H1 (cell line): ENCODE results near the gene BATF3. TPM values are rescaled to one million over a fixed set of nuclear protein-coding genes. Genes with fewer than 3 reads are reported as not detected.

Experiments used
- CTCF ChIA-PET: fragments of 300-600 bp; sonication (Branson Sonifier 250); formaldehyde crosslinking; loops from one replicate; lab custom pipeline; 2021; ENCODE audit not compliant: partially characterized antibody; lab: Charles Lee
- POLR2A ChIA-PET: fragments of 300-600 bp; sonication (Branson Sonifier 250); formaldehyde crosslinking; loops from one replicate; lab custom pipeline; 2021; ENCODE audit warnings: inconsistent platforms; ENCODE audit not compliant: partially characterized antibody; lab: Charles Lee
- DNase-seq, 2 experiments: peaks; one replicate each; pipeline versions ENCODE4 v3.0.0 to v3.0.0-alpha.2; 2010 to 2022; ENCODE audit warnings: low spot score in 2 of 2, low read depth in 1 of 2, mixed read lengths in 1 of 2
- FAIRE-seq: peaks from 2 replicates; lab custom pipeline; 2011; peaks lifted over from hg19 to GRCh38; lab: Jason Lieb, UNC
- H2AFZ ChIP-seq: 2 replicates; pipeline ENCODE4 v1.8.1; 2012; ENCODE audit warnings: low read length, inconsistent platforms
- H2AK5ac ChIP-seq: 2 replicates; pipeline ENCODE4 v1.6.1; 2013; ENCODE audit warnings: low read depth, low read length
- H2BK120ac ChIP-seq: replicated peaks from 2 replicates; pipeline ENCODE3; 2013; ENCODE audit warnings: low read depth, low read length, inconsistent platforms
- H2BK12ac ChIP-seq: 2 replicates; pipeline ENCODE4 v1.6.1; 2013; ENCODE audit warnings: low read depth, low read length
- H2BK15ac ChIP-seq: 2 replicates; pipeline ENCODE4 v1.6.1; 2013; ENCODE audit warnings: low read length
- H2BK20ac ChIP-seq: 2 replicates; pipeline ENCODE4 v1.6.1; 2013; ENCODE audit warnings: low read length
- H2BK5ac ChIP-seq: 2 replicates; pipeline ENCODE4 v1.6.1; 2013; ENCODE audit warnings: low read depth, low read length
- H3K14ac ChIP-seq: 2 replicates; pipeline ENCODE4 v1.6.1; 2013; ENCODE audit warnings: inconsistent platforms; ENCODE audit not compliant: insufficient read length
- H3K18ac ChIP-seq: 2 replicates; pipeline ENCODE4 v1.6.1; 2013; ENCODE audit warnings: low read length; ENCODE audit errors: extremely low read depth
- H3K23ac ChIP-seq: 2 replicates; pipeline ENCODE4 v1.6.1; 2013; ENCODE audit warnings: inconsistent platforms; ENCODE audit not compliant: insufficient read length
- H3K23me2 ChIP-seq: 2 replicates; pipeline ENCODE4 v1.6.1; 2013; ENCODE audit warnings: low read depth, low read length
- H3K27ac ChIP-seq: 2 replicates; pipeline ENCODE4 v1.6.1; 2011; ENCODE audit warnings: low read depth, low read length, inconsistent platforms
- H3K27me3 ChIP-seq, 4 experiments: replicated peaks in 1 of 4; 1 replicate in 1 of 4; 2 replicates in 3 of 4; pipeline versions ENCODE4 v1.6.1 to v1.8.1; 2011 to 2013; ENCODE audit warnings: low read length in 3 of 4, mild to moderate bottlenecking in 3 of 4, inconsistent platforms in 2 of 4, mixed read lengths in 2 of 4, moderate library complexity in 1 of 4; ENCODE audit not compliant: control insufficient read depth in 3 of 4, insufficient read depth in 3 of 4; ENCODE audit errors: extremely low read depth in 1 of 4
- H3K36me3 ChIP-seq, 4 experiments: 2 replicates each; pipeline versions ENCODE4 v1.6.1 to v1.8.1; 2011 to 2013; ENCODE audit warnings: mild to moderate bottlenecking in 4 of 4, low read length in 3 of 4, moderate library complexity in 2 of 4, control low read depth in 1 of 4, inconsistent platforms in 1 of 4; ENCODE audit not compliant: insufficient read depth in 4 of 4, control insufficient read depth in 2 of 4
- H3K4ac ChIP-seq: replicated peaks from 2 replicates; pipeline ENCODE3; 2013; ENCODE audit warnings: low read length, low read depth, mixed read lengths, inconsistent platforms; ENCODE audit not compliant: insufficient read length
- H3K4me1 ChIP-seq, 4 experiments: replicated peaks in 1 of 4; 1 replicate in 1 of 4; 2 replicates in 3 of 4; pipeline versions ENCODE4 v1.6.1 to v1.8.1; 2011 to 2013; ENCODE audit warnings: low read length in 3 of 4, inconsistent platforms in 2 of 4, mixed read lengths in 1 of 4; ENCODE audit not compliant: insufficient read depth in 4 of 4, control insufficient read depth in 3 of 4
- H3K4me2 ChIP-seq, 2 experiments: 2 replicates each; pipeline versions ENCODE4 v1.6.1 to v1.8.1; 2011 to 2013; ENCODE audit warnings: low read depth in 2 of 2, low read length in 2 of 2, control low read depth in 1 of 2, inconsistent platforms in 1 of 2, mild to moderate bottlenecking in 1 of 2; ENCODE audit not compliant: insufficient read depth in 1 of 2
- H3K4me3 ChIP-seq, 4 experiments: fragments of 200-600, 300-600 bp in 1 of 4; sonication (generic), shearing (Covaris generic), sonication (Bioruptor Twin) in 1 of 4; 2 replicates each; pipeline versions ENCODE4 v1.5.1 to v1.8.1; 2011 to 2016; ENCODE audit warnings: low read length in 4 of 4, low read depth in 3 of 4, control low read depth in 2 of 4, inconsistent platforms in 2 of 4, mild to moderate bottlenecking in 2 of 4, mixed read lengths in 1 of 4, moderate library complexity in 1 of 4; ENCODE audit not compliant: insufficient read depth in 2 of 4; ENCODE audit errors: extremely low read depth in 1 of 4
- H3K56ac ChIP-seq: replicated peaks from 2 replicates; pipeline ENCODE3; 2013; ENCODE audit warnings: low read depth, mild to moderate bottlenecking, mixed read lengths, low read length, inconsistent platforms; ENCODE audit not compliant: insufficient read length
- H3K79me1 ChIP-seq: 2 replicates; pipeline ENCODE4 v1.6.1; 2013; ENCODE audit warnings: low read depth, low read length, control low read depth
- H3K79me2 ChIP-seq, 2 experiments: 2 replicates each; pipeline versions ENCODE4 v1.6.1 to v1.8.1; 2012 to 2013; ENCODE audit warnings: low read length in 2 of 2, mild to moderate bottlenecking in 2 of 2, inconsistent platforms in 1 of 2; ENCODE audit not compliant: insufficient read depth in 2 of 2, control insufficient read depth in 1 of 2
- H3K9ac ChIP-seq, 4 experiments: replicated peaks in 1 of 4; 1 replicate in 1 of 4; 2 replicates in 3 of 4; pipeline versions ENCODE4 v1.6.1 to v1.8.1; 2011 to 2013; ENCODE audit warnings: low read depth in 3 of 4, low read length in 3 of 4, control low read depth in 2 of 4, mild to moderate bottlenecking in 2 of 4, moderate library complexity in 2 of 4, inconsistent platforms in 1 of 4; ENCODE audit errors: extremely low read depth in 1 of 4
- H3K9me3 ChIP-seq, 2 experiments: 2 replicates each; pipeline versions ENCODE4 v1.6.1 to v1.8.1; 2012 to 2013; ENCODE audit warnings: mild to moderate bottlenecking in 2 of 2, moderate library complexity in 2 of 2, control low read depth in 1 of 2, inconsistent platforms in 1 of 2, low read depth in 1 of 2, low read length in 1 of 2, mixed read lengths in 1 of 2; ENCODE audit not compliant: insufficient read depth in 2 of 2
- H4K20me1 ChIP-seq, 2 experiments: replicated peaks in 1 of 2; 2 replicates each; pipeline versions ENCODE3 to v1.8.1; 2011 to 2013; ENCODE audit warnings: inconsistent platforms in 2 of 2, low read length in 2 of 2, mild to moderate bottlenecking in 1 of 2; ENCODE audit not compliant: insufficient read depth in 2 of 2, control insufficient read depth in 1 of 2
- H4K5ac ChIP-seq: 2 replicates; pipeline ENCODE4 v1.6.1; 2013; ENCODE audit warnings: low read length, low read depth, mixed read lengths, inconsistent platforms; ENCODE audit not compliant: insufficient read length
- H4K8ac ChIP-seq: 2 replicates; pipeline ENCODE4 v1.8.0; 2013; ENCODE audit warnings: mild to moderate bottlenecking, moderate library complexity, low read length, inconsistent platforms; ENCODE audit not compliant: insufficient read depth; ENCODE audit errors: extremely low read depth
- H4K91ac ChIP-seq: replicated peaks from 2 replicates; pipeline ENCODE3; 2013; ENCODE audit warnings: low read length, mixed read lengths, inconsistent platforms; ENCODE audit not compliant: insufficient read length
- BACH1 ChIP-seq: IDR thresholded peaks from 2 replicates; pipeline ENCODE4 v1.6.1; 2012; ENCODE audit warnings: low read length, improper control_type of control experiment
- BRCA1 ChIP-seq: IDR thresholded peaks from 2 replicates; pipeline ENCODE4 v1.6.1; 2012; ENCODE audit warnings: low read depth, low read length, improper control_type of control experiment
- CREB1 ChIP-seq: IDR thresholded peaks from 2 replicates; pipeline ENCODE4 v1.6.1; 2012; ENCODE audit warnings: inconsistent platforms
- GTF2F1 ChIP-seq: IDR thresholded peaks from 2 replicates; pipeline ENCODE4 v1.6.1; 2012; ENCODE audit warnings: low read depth, low read length, improper control_type of control experiment, borderline replicate concordance
- RFX5 ChIP-seq: IDR thresholded peaks from 2 replicates; pipeline ENCODE4 v1.6.1; 2011; ENCODE audit warnings: low read depth, low read length, improper control_type of control experiment, borderline replicate concordance
- SIX5 ChIP-seq: IDR thresholded peaks from 2 replicates; pipeline ENCODE4 v1.6.1; 2011; ENCODE audit warnings: mild to moderate bottlenecking, low read depth, low read length
- SP4 ChIP-seq: IDR thresholded peaks from 2 replicates; pipeline ENCODE4 v1.6.1; 2012; ENCODE audit warnings: low read length, inconsistent platforms
- WGBS, 2 experiments: shearing (Covaris generic) in 1 of 2; methylation state at CpG; one replicate each; pipeline versions ENCODE4 v1.1.6 to v1.1.7; 2013 to 2015; ENCODE audit warnings: low lambda C conversion rate in 2 of 2, mixed read lengths in 2 of 2, inconsistent platforms in 1 of 2, low coverage in 1 of 2, missing lambda C conversion rate in 1 of 2; ENCODE audit not compliant: insufficient replicate concordance in 2 of 2, insufficient coverage in 1 of 2, insufficient read length in 1 of 2; ENCODE audit errors: extremely low coverage in 1 of 2, missing lambda C conversion rate in 1 of 2; 5-methylcytosine and 5-hydroxymethylcytosine counted together
- polyA plus RNA-seq, 7 experiments: library from polyadenylated mRNA; depleted of rRNA in 3 of 7; stranded (reverse) in 5 of 7; unstranded in 2 of 7; fragments of >200 nt in 5 of 7; fragments of 200-250 nt in 2 of 7; gene quantifications; 1 replicate in 5 of 7; 2 replicates in 1 of 7; 4 replicates in 1 of 7; pipeline versions ENCODE4 v1.2.1 to v1.2.3, GENCODE V29; 2011 to 2013; ENCODE audit warnings: missing spikeins in 2 of 7, mixed read lengths in 2 of 7
- total RNA-seq: library from RNA; stranded (reverse); fragmentation: NEBNext Ultra II Directional; extraction: Animal tissue kit (Norgen Biotek cat#: 25700); gene quantifications from 2 replicates; pipeline ENCODE4 v1.2.1, GENCODE V29; 2021
- TF ChIP-seq, protein P1 (sequence below): IDR thresholded peaks from 2 replicates; pipeline ENCODE4 v1.6.1; 2011; ENCODE audit warnings: low read length, improper control_type of control experiment

BATF3 gene
- total and polyA plus RNA-seq, 2 of the 8 experiments (the other 6 are each of a cell fraction or from before 2014, with no cell fraction given): 6.3 TPM

- H2BK15ac ChIP-seq: no peak overlapping the region
- H3K79me2 ChIP-seq: no peaks in the 10 kb centered on the region
- WGBS, 2 experiments: 89% methylated on average over 12 of the region's 13 CpGs; no CpG with 5 or more reads in 1 of the 2 experiments
- H3K27ac ChIP-seq: no peak overlapping the region
- no peak overlapping the region for H3K4me2 ChIP-seq
- H3K56ac ChIP-seq: no peak overlapping the region
- no peaks in the 10 kb centered on the region for H3K23me2 ChIP-seq
- H3K27me3 ChIP-seq: no peaks in the 10 kb centered on the region
- no peak for FAIRE-seq
- H3K79me1 ChIP-seq: no peaks in the 10 kb centered on the region
- no peak overlapping the region for H3K23ac ChIP-seq
- no peak overlapping the region for H2AFZ ChIP-seq
- POLR2A ChIA-PET: interaction anchor here (1.4 kb wide), 1 partner anchor 38 kb away, joined by 4 read pairs; the partner anchor contains the start of gene ATF3
- no peak overlapping the region for H3K4ac ChIP-seq
- H4K91ac ChIP-seq: no peak overlapping the region
- TF ChIP-seq RFX5 (no peak), GTF2F1 (no peak), SP4 (no peak), BACH1 (no peak), BRCA1 (no peak), SIX5 (no peak), CREB1 (no peak)
- TF ChIP-seq, protein P1, sequence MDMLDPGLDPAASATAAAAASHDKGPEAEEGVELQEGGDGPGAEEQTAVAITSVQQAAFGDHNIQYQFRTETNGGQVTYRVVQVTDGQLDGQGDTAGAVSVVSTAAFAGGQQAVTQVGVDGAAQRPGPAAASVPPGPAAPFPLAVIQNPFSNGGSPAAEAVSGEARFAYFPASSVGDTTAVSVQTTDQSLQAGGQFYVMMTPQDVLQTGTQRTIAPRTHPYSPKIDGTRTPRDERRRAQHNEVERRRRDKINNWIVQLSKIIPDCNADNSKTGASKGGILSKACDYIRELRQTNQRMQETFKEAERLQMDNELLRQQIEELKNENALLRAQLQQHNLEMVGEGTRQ: no peak
- TF ChIP-seq, all 59 proteins: peak for 0
- H2BK12ac ChIP-seq: no peak overlapping the region
- no peak overlapping the region for H2BK120ac ChIP-seq
- H4K8ac ChIP-seq: no peak overlapping the region; the same call in 1 of the 2 replicates
- H3K36me3 ChIP-seq: no peaks in the 10 kb centered on the region
- H3K18ac ChIP-seq: no peak overlapping the region
- no peaks in the 10 kb centered on the region for H4K20me1 ChIP-seq
- no peak overlapping the region for H3K4me3 ChIP-seq
- no peaks in the 10 kb centered on the region for H3K9me3 ChIP-seq
- H2BK5ac ChIP-seq: no peak overlapping the region
- no peaks in the 10 kb centered on the region for H3K4me1 ChIP-seq
- H4K5ac ChIP-seq: no peak overlapping the region
- peak in 1 of 2 experiments; percentile 35 for DNase-seq
- H3K14ac ChIP-seq: no peak overlapping the region
- CTCF ChIA-PET: interaction anchor here (1.2 to 1.6 kb wide), 3 partner anchors 19 to 190 kb away, joined by 3 to 6 read pairs (median 4); no protein-coding TSS in a partner anchor
- no peak overlapping the region for H3K9ac ChIP-seq
- no peak overlapping the region for H2BK20ac ChIP-seq
- no peak overlapping the region for H2AK5ac ChIP-seq
Measured at GRCh38 chr1:212645546-212646543, 53.8 kb downstream of the BATF3 start.
